GM19372 (cell line): ENCODE results near the gene NDUFS6.
A peak's percentile ranks its signal among the peaks of the same experiment; 100 is the strongest.
"Not testable (repeated sequence)": the region's sequence is repeated elsewhere in the genome, so short reads cannot be mapped to it uniquely, and the experiment has no call there.

Experiments
- ATAC-seq: cut with Tn5 transposase; IDR thresholded peaks from one replicate; pipeline ENCODE4 v1.9.1; 2021; ENCODE audit warnings: mild to moderate bottlenecking, low read depth, moderate library complexity; ENCODE audit not compliant: unreplicated experiment

The NDUFS6 gene

GRCh38 chr5:1795931-1796330 is 5.3 kb upstream of the NDUFS6 start:
- no peak for ATAC-seq

- ATAC-seq = no peak
Observed at GRCh38 chr5:1796371-1797102, 4.7 kb upstream of the NDUFS6 start.

GRCh38 chr5:1797103-1797800 is 4.0 kb upstream of the NDUFS6 start:
- no peak for ATAC-seq

GRCh38 chr5:1797855-1798254 is 3.4 kb upstream of the NDUFS6 start:
- no peak for ATAC-seq

- ATAC-seq = not testable (repeated sequence)
Observed at GRCh38 chr5:1798589-1798988, 2.6 kb upstream of the NDUFS6 start.

- ATAC-seq = peak; percentile 11
Observed at GRCh38 chr5:1799110-1799601, 2.1 kb upstream of the NDUFS6 start.

- peak; percentile 60 for ATAC-seq
Observed at GRCh38 chr5:1799602-1800471, 1.4 kb upstream of the NDUFS6 start, which contains the start of gene MRPL36. MRPL36 (minus strand) TSS chr5:1799837; CDS start chr5:1798935, 902 bp downstream.

- ATAC-seq = peak; percentile 40
Observed at GRCh38 chr5:1800472-1801221, 560 bp upstream of the NDUFS6 start.

- no peak for ATAC-seq
Observed at GRCh38 chr5:1801967-1802295, 724 bp downstream of the NDUFS6 start.

- no peak for ATAC-seq
Observed at GRCh38 chr5:1803192-1803591, 2.0 kb downstream of the NDUFS6 start.

GRCh38 chr5:1804001-1804690 is 2.9 kb downstream of the NDUFS6 start:
- no peak for ATAC-seq

GRCh38 chr5:1805326-1805725 is 4.1 kb downstream of the NDUFS6 start:
- ATAC-seq = no peak

GRCh38 chr5:1805736-1806135 is 4.5 kb downstream of the NDUFS6 start:
- ATAC-seq = no peak

GRCh38 chr5:1806199-1806598 is 5.0 kb downstream of the NDUFS6 start:
- ATAC-seq = no peak

- no peak for ATAC-seq
Observed at GRCh38 chr5:1806974-1807373, 5.8 kb downstream of the NDUFS6 start.

GRCh38 chr5:1807451-1808185 is 6.4 kb downstream of the NDUFS6 start:
- no peak for ATAC-seq

- no peak for ATAC-seq
Observed at GRCh38 chr5:1808439-1808838, 7.2 kb downstream of the NDUFS6 start.

- ATAC-seq = no peak
Observed at GRCh38 chr5:1809416-1810035, 8.3 kb downstream of the NDUFS6 start.
